Liver (tissue), 3 donors: Measurements from ENCODE around the gene NUP107.

Source experiments
- REST ChIP-seq: IDR thresholded peaks from 2 replicates; pipeline ENCODE4 v1.6.1; 2016; ENCODE audit warnings: antibody characterized with exemption, mild to moderate bottlenecking
- RXRA ChIP-seq, 2 donors: IDR thresholded peaks; 2 replicates each; pipeline ENCODE4 v1.6.1; 2017 to 2018; ENCODE audit warnings: antibody characterized with exemption in 2 of 2, mild to moderate bottlenecking in 1 of 2
- TF ChIP-seq, protein P1 (sequence below): fragments of 150-350 bp; IDR thresholded peaks from 2 replicates; pipeline ENCODE4 v1.5.1; 2017; ENCODE audit warnings: improper control_type of control experiment, low read depth, low read length; ENCODE audit not compliant: missing input control
- donor health status: healthy.
- donor health status: healthy.

DNA sequence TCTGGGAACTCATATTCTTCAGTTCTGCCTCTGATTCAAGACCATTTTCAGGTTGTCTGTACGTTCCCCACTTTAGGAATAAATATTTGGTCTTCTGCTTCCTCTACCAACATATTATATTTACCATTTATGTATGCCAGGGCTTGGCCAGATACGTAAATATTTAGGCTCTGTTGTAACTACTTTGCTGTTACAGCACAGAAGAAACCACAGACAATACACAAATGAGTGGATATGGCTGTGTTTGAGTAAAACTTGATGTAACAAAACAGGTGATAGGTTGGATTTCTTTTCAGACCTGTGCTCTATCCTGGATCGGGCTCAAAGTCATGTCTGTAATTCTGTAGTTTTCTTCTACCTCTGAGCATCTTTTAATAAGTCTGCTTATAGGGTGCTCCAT, 38.6 kb upstream of the NUP107 start:
- no peak for TF ChIP-seq RXRA (IDR thresholded peaks at IDR 0.05)
- TF ChIP-seq, protein P1, sequence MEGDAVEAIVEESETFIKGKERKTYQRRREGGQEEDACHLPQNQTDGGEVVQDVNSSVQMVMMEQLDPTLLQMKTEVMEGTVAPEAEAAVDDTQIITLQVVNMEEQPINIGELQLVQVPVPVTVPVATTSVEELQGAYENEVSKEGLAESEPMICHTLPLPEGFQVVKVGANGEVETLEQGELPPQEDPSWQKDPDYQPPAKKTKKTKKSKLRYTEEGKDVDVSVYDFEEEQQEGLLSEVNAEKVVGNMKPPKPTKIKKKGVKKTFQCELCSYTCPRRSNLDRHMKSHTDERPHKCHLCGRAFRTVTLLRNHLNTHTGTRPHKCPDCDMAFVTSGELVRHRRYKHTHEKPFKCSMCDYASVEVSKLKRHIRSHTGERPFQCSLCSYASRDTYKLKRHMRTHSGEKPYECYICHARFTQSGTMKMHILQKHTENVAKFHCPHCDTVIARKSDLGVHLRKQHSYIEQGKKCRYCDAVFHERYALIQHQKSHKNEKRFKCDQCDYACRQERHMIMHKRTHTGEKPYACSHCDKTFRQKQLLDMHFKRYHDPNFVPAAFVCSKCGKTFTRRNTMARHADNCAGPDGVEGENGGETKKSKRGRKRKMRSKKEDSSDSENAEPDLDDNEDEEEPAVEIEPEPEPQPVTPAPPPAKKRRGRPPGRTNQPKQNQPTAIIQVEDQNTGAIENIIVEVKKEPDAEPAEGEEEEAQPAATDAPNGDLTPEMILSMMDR: no peak
- no peak for TF ChIP-seq REST
